Immature natural killer cell (primary cell): ENCODE results near the gene ATG4D. TPM values are rescaled to one million over a fixed set of nuclear protein-coding genes. Genes with fewer than 3 reads are reported as not detected.

Source experiments
- DNase-seq, 3 donors: peaks; one replicate each; pipeline ENCODE4 v3.0.0; 2022; ENCODE audit warnings: mixed read lengths in 1 of 3
- H3K27ac Mint-ChIP-seq, 6 donors: one replicate each; pipeline ENCODE4 v1.8.0; 2020; ENCODE audit warnings: mixed read lengths in 6 of 6, mild to moderate bottlenecking in 5 of 6, inconsistent platforms in 4 of 6, moderate library complexity in 3 of 6
- H3K27me3 Mint-ChIP-seq, 3 donors: one replicate each; pipeline ENCODE4 v1.8.0; 2020 to 2021; ENCODE audit warnings: low read depth in 3 of 3, mild to moderate bottlenecking in 3 of 3, mixed read lengths in 3 of 3, moderate library complexity in 3 of 3, inconsistent platforms in 1 of 3
- H3K36me3 Mint-ChIP-seq, 3 donors: one replicate each; pipeline ENCODE4 v1.8.0; 2020; ENCODE audit warnings: mixed read lengths in 3 of 3, inconsistent platforms in 2 of 3, mild to moderate bottlenecking in 2 of 3
- H3K4me1 Mint-ChIP-seq, 2 donors: one replicate each; pipeline ENCODE4 v1.8.0; 2020; ENCODE audit warnings: inconsistent platforms in 2 of 2, mild to moderate bottlenecking in 2 of 2, mixed read lengths in 2 of 2, moderate library complexity in 1 of 2
- H3K4me3 Mint-ChIP-seq, 5 donors: one replicate each; pipeline ENCODE4 v1.8.0; 2020; ENCODE audit warnings: mild to moderate bottlenecking in 5 of 5, mixed read lengths in 5 of 5, inconsistent platforms in 3 of 5, moderate library complexity in 3 of 5
- H3K9me3 Mint-ChIP-seq, 6 donors: one replicate each; pipeline ENCODE4 v1.8.0; 2020; ENCODE audit warnings: mild to moderate bottlenecking in 6 of 6, mixed read lengths in 6 of 6, inconsistent platforms in 4 of 6, moderate library complexity in 3 of 6
- polyA plus RNA-seq, 3 donors: library from polyadenylated mRNA; unstranded; fragments of 300-500 nt; fragmentation: Illumina TruSeq; gene quantifications; one replicate each; pipeline ENCODE4 v1.2.3, GENCODE V29; 2021

ATG4D gene
- 10 to 100 TPM; 13.9 to 42.1 (median 16.1) TPM for polyA plus RNA-seq

DNA sequence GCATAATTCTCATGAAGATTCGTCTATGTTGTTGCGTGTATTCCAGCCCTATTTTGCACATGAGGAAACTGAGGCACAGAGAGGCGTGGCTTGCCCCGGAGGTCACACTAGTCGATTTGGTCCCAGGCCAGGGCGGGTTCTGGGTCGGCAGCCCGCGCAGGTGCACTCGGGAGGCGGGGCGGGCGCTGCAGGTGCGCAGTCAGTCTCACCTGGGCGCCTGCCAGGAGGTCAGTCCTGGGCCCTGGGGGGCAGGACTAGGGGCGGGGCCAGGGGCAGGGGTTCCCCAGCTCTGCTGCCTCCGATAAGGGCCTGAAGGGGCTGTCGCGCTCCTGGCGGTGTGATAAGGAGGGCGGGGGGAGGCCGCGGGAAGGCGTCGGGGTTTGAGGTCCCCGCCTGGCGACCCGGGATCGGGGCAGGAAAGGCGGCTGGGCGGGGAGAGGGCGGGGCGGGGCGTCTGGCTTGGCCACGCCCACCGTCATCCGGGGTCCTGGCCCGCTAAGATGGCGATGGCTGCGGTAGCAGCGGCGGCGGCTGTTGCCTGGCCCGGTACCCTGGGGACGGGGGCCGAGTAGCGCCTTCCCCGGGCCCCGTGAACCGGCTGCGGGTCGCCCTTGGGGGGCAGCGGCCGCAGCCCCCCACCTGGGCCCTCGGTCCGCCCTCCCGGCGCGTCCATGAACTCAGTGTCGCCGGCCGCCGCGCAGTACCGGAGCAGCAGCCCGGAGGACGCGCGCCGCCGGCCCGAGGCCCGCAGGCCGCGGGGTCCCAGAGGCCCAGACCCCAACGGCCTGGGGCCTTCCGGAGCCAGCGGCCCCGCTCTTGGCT lies at the start of gene ATG4D:
Gene ATG4D (plus strand): TSS at position 485 of the 822 bp plus-strand sequence. CDS start 187 bp downstream, at position 672.
- H3K4me1 Mint-ChIP-seq = peaks cover 24 to 37% of the 10 kb centered on the region in 2 donors
- peaks cover 0 to 11% (median 9%) of the 10 kb centered on the region in 3 donors for H3K27me3 Mint-ChIP-seq
- peak; percentile 76 to 82 (median 81) for DNase-seq
- H3K27ac Mint-ChIP-seq = peak within 1 kb of the TSS; percentile 90 to 97 (median 90)
- H3K36me3 Mint-ChIP-seq = peaks cover 0 to 6% (median 0%) of the 10 kb centered on the region in 3 donors
- H3K9me3 Mint-ChIP-seq = no peaks in the 10 kb centered on the region
- H3K4me3 Mint-ChIP-seq = peak within 1 kb of the TSS; percentile 89 to 93 (median 92)

DNA sequence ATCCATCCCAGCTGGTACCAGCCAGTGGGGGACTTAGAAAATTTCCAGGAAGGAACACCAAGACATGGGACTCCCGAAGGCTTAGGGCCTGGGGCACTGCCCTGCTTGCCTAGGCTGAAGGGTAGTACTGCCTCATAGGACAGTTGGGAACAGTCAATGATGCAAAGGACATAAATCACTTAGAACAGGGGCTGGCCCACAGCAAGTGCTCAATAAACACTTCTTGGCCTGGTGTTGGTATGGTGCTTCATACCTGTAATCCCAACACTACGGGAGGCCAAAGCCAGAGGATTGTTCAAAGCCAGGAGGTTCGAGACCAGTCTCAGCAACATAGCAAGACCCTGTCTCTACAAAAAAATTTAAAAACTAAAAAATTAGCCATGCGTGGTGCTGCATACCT lies 46.3 kb upstream of the ATG4D start:
- no peak for DNase-seq
- Mint-ChIP-seq H3K27me3 (peaks cover 2 to 10% (median 6%) of the 10 kb centered on the region in 3 donors), H3K27ac (peak overlapping the region; percentile 56 to 92 (median 82)), H3K4me1 (peaks cover 37 to 41% of the 10 kb centered on the region in 2 donors), H3K9me3 (no peaks in the 10 kb centered on the region), H3K36me3 (peaks cover 5 to 6% (median 6%) of the 10 kb centered on the region in 3 donors), H3K4me3 (peak overlapping the region in 3 of 5 donors; percentile 9 to 57 (median 54))

DNA sequence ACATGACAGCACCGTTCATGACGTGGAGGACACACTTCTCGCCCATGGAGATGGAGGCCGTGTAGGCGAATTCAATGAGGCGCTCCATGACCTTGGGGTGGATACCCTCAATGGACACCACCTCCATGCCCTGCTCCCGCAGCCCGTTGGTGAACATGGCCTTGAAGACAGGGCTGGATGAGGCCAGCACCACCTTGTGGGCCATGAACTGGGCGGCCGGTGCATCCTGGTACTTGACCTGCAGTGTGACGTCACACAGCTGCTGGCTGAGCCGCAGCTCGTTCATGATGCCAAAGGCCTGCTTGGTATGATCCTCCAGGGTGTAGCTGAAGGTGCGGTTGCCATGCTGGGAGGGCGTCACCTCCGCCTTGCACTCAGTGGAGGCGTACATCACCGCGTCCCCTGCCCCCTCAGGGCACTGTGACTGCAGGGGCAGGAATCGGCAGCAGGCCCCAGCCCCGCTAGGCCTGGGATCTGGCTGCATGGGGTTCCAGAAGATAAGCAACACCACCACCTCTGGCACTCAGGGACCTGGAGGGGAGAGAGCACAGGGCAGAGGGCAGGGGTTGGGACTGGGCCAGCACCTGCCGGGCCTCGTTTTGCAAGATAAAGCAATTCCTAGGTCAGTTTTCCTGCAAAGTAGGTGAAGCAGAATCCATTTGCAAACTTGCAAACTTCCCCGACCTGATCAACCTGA lies 44.0 kb upstream of the ATG4D start:
- Mint-ChIP-seq H3K27me3 (peaks cover 5 to 15% (median 15%) of the 10 kb centered on the region in 3 donors), H3K27ac (peak overlapping the region; percentile 88 to 98 (median 92)), H3K9me3 (no peaks in the 10 kb centered on the region), H3K36me3 (peaks cover 5 to 6% (median 6%) of the 10 kb centered on the region in 3 donors), H3K4me3 (peak overlapping the region; percentile 63 to 78 (median 74)), H3K4me1 (peaks cover 41 to 43% of the 10 kb centered on the region in 2 donors)
- DNase-seq = no peak

DNA sequence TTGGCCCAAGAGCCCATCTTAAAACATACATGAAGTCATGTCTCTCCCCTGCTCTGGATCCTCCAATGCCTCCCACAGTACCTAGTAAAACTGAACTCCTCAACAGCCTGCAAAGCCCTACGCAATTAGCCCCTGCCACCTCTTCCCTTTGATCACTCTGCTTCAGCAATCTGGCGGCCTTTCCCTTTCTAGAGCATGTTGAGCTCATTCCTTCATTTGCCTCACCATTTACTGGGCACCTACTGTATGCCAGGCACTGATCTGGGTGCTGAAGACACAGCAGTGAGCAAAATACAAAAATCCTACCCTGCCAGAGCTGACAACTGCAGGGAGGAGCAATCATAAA lies 43.5 kb upstream of the ATG4D start:
- peak overlapping the region; percentile 63 to 78 (median 69) for H3K4me3 Mint-ChIP-seq
- H3K27me3 Mint-ChIP-seq = peaks cover 5 to 16% (median 15%) of the 10 kb centered on the region in 3 donors
- H3K9me3 Mint-ChIP-seq = no peaks in the 10 kb centered on the region
- peaks cover 5 to 6% (median 6%) of the 10 kb centered on the region in 3 donors for H3K36me3 Mint-ChIP-seq
- peak overlapping the region; percentile 6 to 94 (median 83) for H3K27ac Mint-ChIP-seq
- DNase-seq = no peak
- peaks cover 42 to 43% of the 10 kb centered on the region in 2 donors for H3K4me1 Mint-ChIP-seq

DNA sequence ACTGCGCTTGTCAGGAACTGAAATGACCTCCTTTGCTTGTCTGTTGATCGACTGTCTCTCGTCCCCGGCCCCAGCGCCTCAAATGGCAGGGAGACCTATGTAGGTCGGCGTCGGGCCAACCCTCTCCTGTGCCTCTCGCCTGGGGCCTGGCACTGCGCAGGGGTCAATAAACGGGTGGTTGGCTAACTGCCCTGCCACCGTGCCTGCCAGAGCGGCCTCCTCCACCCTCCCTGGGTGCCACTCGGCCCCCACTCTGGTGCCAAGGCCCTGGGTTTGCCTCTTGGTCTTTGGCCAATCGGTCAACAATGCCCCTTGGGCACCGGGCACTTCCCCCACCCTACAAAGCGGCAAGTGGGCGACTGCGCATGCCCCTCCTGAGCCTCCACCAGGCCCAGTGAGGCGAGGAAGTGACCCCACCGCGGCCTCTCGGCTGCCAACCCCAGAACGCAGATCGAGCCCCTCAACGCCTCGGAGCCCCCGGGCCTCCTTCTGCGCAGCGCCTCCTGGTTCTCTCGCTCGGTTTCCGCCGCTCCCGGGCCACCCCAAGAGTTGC lies 41.7 kb upstream of the ATG4D start:
- Mint-ChIP-seq H3K4me3 (peak overlapping the region; percentile 83 to 90 (median 88)), H3K36me3 (peaks cover 3 to 6% (median 5%) of the 10 kb centered on the region in 3 donors), H3K27ac (peak overlapping the region; percentile 83 to 93 (median 89)), H3K4me1 (peaks cover 48 to 52% of the 10 kb centered on the region in 2 donors), H3K27me3 (peaks cover 11 to 21% (median 19%) of the 10 kb centered on the region in 3 donors), H3K9me3 (no peaks in the 10 kb centered on the region)
- no peak for DNase-seq

DNA sequence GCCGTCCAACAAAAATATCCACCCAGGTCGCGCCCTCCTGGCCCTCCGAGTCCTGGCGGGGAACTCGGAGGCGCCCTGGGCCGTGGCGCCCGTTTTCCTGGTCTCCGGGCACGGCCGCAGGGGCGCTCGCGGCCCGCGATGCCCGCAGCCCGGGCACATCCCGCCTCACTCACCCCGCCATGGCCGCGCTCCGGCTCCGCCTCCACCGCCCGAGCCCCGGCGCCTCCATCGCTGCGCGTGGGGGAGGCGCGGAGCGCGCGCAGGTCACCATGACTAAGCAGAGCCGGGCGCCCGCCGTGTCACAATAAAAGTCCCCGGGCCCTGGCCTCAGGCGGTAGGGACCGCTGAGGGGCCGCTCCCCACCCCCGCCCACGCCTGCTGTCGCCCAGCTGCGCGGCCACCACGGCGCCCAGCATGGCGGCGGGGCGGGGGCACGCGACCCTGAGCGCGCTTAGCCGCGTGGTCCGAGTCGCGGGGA lies 41.1 kb upstream of the ATG4D start:
- H3K4me1 Mint-ChIP-seq = peaks cover 44 to 48% of the 10 kb centered on the region in 2 donors

DNA sequence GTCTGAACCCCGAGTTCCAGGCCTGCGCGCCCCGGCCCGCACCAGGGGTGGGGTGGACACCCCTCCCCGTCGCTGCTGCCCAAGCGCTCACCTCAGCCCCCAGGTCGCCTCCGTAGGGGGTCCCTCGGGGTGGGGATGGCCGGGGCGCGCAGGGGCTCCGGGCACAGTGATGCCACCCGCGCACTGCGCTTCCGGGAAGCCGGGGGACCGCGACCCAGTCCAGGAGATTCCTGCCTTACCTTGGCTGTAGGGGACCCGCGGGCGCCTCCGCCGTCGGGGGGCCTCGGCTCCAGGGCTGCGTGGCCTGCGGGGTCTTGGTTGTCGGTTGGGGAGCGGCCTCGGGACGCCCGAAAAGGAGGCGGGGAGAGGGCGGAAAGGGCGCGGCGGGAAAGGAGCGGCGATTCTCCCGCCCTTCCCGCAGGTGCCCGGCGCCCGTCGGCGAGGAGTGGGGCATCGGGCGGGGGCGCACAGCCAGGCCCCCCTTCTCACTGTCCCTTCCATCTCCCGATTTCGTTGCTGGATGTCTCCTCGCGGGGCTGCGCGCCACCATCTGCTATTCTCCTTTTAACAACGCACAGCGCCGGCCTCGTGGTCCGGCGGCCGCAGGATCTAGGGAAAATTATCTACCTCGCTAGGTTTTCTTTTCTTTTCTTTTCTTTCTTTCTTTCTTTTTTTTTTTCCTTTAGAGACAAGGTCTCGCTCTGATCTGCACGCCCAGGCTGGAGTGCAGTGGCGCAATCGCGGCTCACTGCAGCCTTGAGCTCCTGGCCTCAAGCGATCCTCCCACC lies 40.5 kb upstream of the ATG4D start, which contains the start of gene KEAP1:
Gene KEAP1 (minus strand): TSS at position 355 of the 788 bp plus-strand sequence. CDS start 3,323 bp downstream, outside the sequence.
- Mint-ChIP-seq H3K27ac (peak within 1 kb of the TSS; percentile 90 to 97 (median 95)), H3K36me3 (peaks cover 3 to 6% (median 4%) of the 10 kb centered on the region in 3 donors), H3K27me3 (peaks cover 11 to 21% (median 19%) of the 10 kb centered on the region in 3 donors), H3K9me3 (no peaks in the 10 kb centered on the region), H3K4me1 (peaks cover 42 to 48% of the 10 kb centered on the region in 2 donors), H3K4me3 (peak within 1 kb of the TSS; percentile 90 to 97 (median 94))
- peak in 2 of 3 donors; percentile 40 to 41 for DNase-seq

More for the DNA sequence above, 41.1 kb upstream of the ATG4D start:
- H3K4me3 Mint-ChIP-seq = peak overlapping the region; percentile 83 to 90 (median 88)
- H3K27ac Mint-ChIP-seq = peak overlapping the region; percentile 83 to 93 (median 89)
- no peaks in the 10 kb centered on the region for H3K9me3 Mint-ChIP-seq
- peaks cover 3 to 6% (median 5%) of the 10 kb centered on the region in 3 donors for H3K36me3 Mint-ChIP-seq
- peaks cover 11 to 21% (median 19%) of the 10 kb centered on the region in 3 donors for H3K27me3 Mint-ChIP-seq
- peak; percentile 92 for DNase-seq

DNA sequence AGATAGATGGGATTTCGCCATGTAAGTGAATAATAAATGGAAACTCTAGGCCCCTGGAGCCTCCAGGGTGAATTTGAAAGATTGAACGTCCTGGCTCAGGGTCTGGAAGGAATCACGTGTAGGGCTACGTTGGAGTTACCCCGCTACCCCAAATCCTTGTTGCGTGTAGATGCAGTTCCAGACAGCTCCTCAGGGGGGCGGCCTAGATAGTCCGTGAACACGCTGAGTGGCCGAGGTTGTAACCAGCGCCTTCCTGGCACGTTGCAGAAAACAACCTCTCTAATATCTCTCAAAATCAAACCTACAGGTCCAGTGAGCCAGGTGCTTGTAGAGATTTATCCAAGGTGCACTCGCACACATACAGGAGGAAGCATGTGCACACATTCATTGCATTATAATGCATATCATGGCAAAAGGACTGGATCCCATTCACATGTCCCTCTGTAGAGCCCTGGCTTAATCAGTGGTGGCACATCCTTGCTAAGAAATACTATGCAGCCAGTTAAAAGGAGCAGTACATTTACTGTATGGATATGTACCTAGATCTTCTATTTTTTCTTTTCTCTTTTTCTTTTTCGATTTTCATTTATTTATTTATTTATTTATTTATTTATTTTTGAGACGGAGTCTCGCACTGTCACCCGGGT lies 38.0 kb upstream of the ATG4D start:
- Mint-ChIP-seq H3K9me3 (no peaks in the 10 kb centered on the region), H3K4me1 (peaks cover 44 to 50% of the 10 kb centered on the region in 2 donors), H3K36me3 (no peaks in the 10 kb centered on the region), H3K27ac (peak overlapping the region; percentile 68 to 92 (median 85)), H3K4me3 (peak overlapping the region; percentile 54 to 77 (median 64)), H3K27me3 (peaks cover 20 to 35% (median 29%) of the 10 kb centered on the region in 3 donors)
- peak; percentile 76 to 81 (median 76) for DNase-seq

DNA sequence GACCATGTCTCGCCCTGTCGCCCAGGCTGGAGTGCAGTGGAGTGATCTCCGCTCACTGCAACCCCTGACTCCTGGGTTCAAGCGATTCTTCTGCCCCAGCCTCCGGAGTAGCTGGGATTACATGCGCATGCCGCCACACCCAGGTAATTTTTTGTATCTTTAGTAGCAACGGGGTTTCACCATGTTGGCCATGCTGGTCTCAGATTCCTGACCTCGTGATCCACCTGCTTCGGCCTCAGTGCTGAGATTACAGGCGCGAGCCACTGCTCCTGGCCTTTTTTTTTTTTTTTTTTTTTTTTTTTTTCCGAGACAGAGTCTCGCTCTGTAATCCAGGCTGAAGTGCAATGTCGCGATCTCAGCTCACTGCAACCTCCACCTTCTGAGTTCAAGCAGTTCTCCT lies 35.7 kb upstream of the ATG4D start:
- peaks cover 2 to 8% (median 4%) of the 10 kb centered on the region in 3 donors for H3K36me3 Mint-ChIP-seq
- H3K4me3 Mint-ChIP-seq = peak overlapping the region in 1 of 5 donors; percentile 27

DNA sequence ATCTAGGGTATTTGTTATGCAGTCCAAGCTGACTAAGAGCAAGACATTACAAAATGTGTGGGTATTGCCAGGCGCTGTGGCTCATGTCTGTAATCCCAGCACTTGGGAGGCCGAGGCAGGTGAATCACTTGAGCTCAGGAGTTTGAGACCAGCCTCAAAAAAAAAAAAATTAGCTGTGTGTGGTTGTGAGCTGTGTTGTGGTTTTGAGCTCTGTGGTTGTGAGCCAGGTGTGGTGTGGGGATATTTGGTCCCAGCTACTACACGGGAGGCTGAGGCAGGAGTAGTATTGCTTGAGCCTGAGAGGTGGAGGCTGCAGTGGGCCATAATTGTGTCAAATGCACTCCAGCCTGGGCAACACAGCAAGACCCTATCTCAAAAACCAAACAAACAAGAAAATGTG lies 35.0 kb upstream of the ATG4D start:
- peak in 1 of 3 donors; percentile 35 for DNase-seq
- Mint-ChIP-seq H3K27me3 (peaks cover 22 to 42% (median 39%) of the 10 kb centered on the region in 3 donors), H3K36me3 (peaks cover 9 to 15% (median 10%) of the 10 kb centered on the region in 3 donors), H3K4me3 (peak overlapping the region in 4 of 5 donors; percentile 48 to 73 (median 59)), H3K4me1 (peaks cover 51 to 64% of the 10 kb centered on the region in 2 donors), H3K9me3 (no peaks in the 10 kb centered on the region), H3K27ac (peak overlapping the region; percentile 81 to 98 (median 84))

More for the DNA sequence above, 35.7 kb upstream of the ATG4D start:
- DNase-seq = no peak
- peaks cover 45 to 61% of the 10 kb centered on the region in 2 donors for H3K4me1 Mint-ChIP-seq
- no peaks in the 10 kb centered on the region for H3K9me3 Mint-ChIP-seq
- H3K27ac Mint-ChIP-seq = peak overlapping the region; percentile 13 to 98 (median 60)
- H3K27me3 Mint-ChIP-seq = peaks cover 20 to 39% (median 37%) of the 10 kb centered on the region in 3 donors

DNA sequence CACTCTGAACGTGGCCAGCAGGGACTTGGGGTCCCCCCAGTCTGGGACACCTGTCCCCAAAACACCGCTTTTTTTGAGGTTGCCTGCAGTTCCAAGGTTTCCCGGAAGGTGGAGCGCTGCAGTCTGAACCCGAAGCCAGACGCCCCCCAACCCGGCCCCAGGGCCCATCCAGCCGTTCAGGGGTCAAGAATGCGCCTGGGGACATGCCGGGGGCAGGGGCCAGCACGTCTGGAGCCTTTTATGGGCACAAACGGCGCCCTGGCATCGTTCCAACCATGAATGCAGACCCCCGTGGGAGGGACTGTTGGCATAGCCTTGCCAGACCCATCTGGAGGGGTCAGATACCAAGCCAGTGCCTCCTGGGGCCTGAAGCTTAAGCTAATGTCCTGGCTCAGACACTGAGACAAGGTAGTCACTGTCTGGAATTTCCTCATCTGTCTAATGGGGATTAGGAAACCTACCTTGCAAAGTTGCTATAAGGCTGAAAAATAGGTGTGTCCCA lies 33.4 kb upstream of the ATG4D start:
- peak overlapping the region; percentile 81 to 98 (median 86) for H3K27ac Mint-ChIP-seq
- DNase-seq = peak; percentile 63 to 67 (median 65)
- peak overlapping the region; percentile 50 to 74 (median 68) for H3K4me3 Mint-ChIP-seq
- H3K27me3 Mint-ChIP-seq = peaks cover 29 to 56% (median 51%) of the 10 kb centered on the region in 3 donors
- no peaks in the 10 kb centered on the region for H3K9me3 Mint-ChIP-seq
- peaks cover 54 to 68% of the 10 kb centered on the region in 2 donors for H3K4me1 Mint-ChIP-seq
- H3K36me3 Mint-ChIP-seq = peaks cover 16 to 26% (median 25%) of the 10 kb centered on the region in 3 donors

DNA sequence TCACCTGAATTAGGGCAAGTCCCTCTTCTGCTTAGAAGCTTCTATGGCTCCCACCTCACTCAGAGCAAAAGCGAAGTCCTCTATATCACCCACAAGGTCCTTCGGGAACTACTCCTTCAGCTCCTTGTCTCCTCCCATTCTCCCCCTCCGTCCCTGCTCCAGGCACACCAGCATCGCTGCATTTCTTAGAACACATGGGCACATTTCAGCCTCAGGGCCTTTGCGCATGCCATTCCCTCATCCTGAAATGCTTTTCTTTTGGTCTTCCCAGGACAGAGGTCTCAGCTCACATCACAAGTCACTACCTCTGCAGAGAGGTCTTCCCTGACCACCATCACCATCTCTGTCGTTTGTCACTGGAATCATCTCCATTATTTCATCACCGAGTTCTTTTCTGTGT lies 30.5 kb upstream of the ATG4D start:
- peak overlapping the region; percentile 91 to 98 (median 97) for H3K27ac Mint-ChIP-seq

More for the DNA sequence above, 30.5 kb upstream of the ATG4D start:
- Mint-ChIP-seq H3K4me1 (peaks cover 51 to 62% of the 10 kb centered on the region in 2 donors), H3K36me3 (peaks cover 26 to 34% (median 30%) of the 10 kb centered on the region in 3 donors), H3K27me3 (peaks cover 44 to 78% (median 68%) of the 10 kb centered on the region in 3 donors), H3K4me3 (peak overlapping the region; percentile 90 to 94 (median 93)), H3K9me3 (no peaks in the 10 kb centered on the region)
- DNase-seq = no peak
